K562 (cell line): ENCODE measurements around the gene PLAA. TPM values are rescaled to one million over a fixed set of nuclear protein-coding genes. Genes with fewer than 3 reads are reported as not detected.

Experiments used
- ATAC-seq: fragments of 200-7000 bp; cut with Tn5 transposase; 3 replicates; pipeline ENCODE4 v1.9.1; 2020; ENCODE audit warnings: moderate library complexity
- BruUV-seq: library from RNA; stranded (reverse); fragments of 400-500 nt; replicated peaks from 2 replicates; lab custom pipeline; 2021; lab: Mats Ljungman, UMichigan
- CTCF ChIA-PET: fragments of 300-600 bp; formaldehyde crosslinking; extraction: SDS; loops from one replicate; lab custom pipeline; 2021; ENCODE audit warnings: low intra/inter-chr PET ratio; lab: Yijun Ruan, JAX
- POLR2A ChIA-PET: fragments of 300-600, 350-650 bp; sonication (Branson Sonifier 250); formaldehyde crosslinking; extraction: SDS; loops from one replicate; lab custom pipeline; 2021; ENCODE audit warnings: antibody characterized with exemption, inconsistent platforms; lab: Yijun Ruan, JAX
- DNase-seq, 4 experiments: peaks; one replicate each; pipeline versions ENCODE4 v3.0.0 to v3.0.0-alpha.2; 2011 to 2018; ENCODE audit warnings: low spot score in 3 of 4, mixed read lengths in 3 of 4; ENCODE audit errors: extremely low read depth in 1 of 4
- FAIRE-seq: peaks from 2 replicates; lab custom pipeline; 2011; peaks lifted over from hg19 to GRCh38; lab: Jason Lieb, UNC
- H2AFZ ChIP-seq: 2 replicates; pipeline ENCODE4 v1.6.0; 2011; ENCODE audit warnings: low read depth, low read length, control low read depth, inconsistent platforms
- H3K27ac ChIP-seq: fragments of 200-600 bp; 3 replicates; pipeline ENCODE4 v1.8.0; 2011; ENCODE audit warnings: low read depth, mild to moderate bottlenecking, control low read depth, inconsistent platforms, low read length, moderate library complexity, mixed read lengths; ENCODE audit errors: extremely low read depth
- H3K27me3 ChIP-seq, 2 experiments: fragments of 300-600 bp in 1 of 2; 2 replicates in 1 of 2; 3 replicates in 1 of 2; pipeline versions ENCODE4 v1.6.0 to v1.8.0; 2011; ENCODE audit warnings: inconsistent platforms in 2 of 2, low read length in 2 of 2, mild to moderate bottlenecking in 1 of 2, mixed read lengths in 1 of 2, moderate library complexity in 1 of 2; ENCODE audit not compliant: control insufficient read depth in 2 of 2, insufficient read depth in 2 of 2
- H3K36me3 ChIP-seq: fragments of 300-600 bp; 3 replicates; pipeline ENCODE4 v1.8.0; 2011; ENCODE audit warnings: mild to moderate bottlenecking, low read length, inconsistent platforms; ENCODE audit not compliant: control insufficient read depth, insufficient read depth
- H3K4me1 ChIP-seq, 2 experiments: fragments of 200-600 bp in 1 of 2; replicated peaks in 1 of 2; 2 replicates in 1 of 2; 3 replicates in 1 of 2; pipeline versions ENCODE4 v1.5.1 to v1.8.0; 2011; ENCODE audit warnings: inconsistent platforms in 2 of 2, low read length in 2 of 2, mild to moderate bottlenecking in 1 of 2, mixed read lengths in 1 of 2, moderate library complexity in 1 of 2; ENCODE audit not compliant: control insufficient read depth in 2 of 2, insufficient read depth in 2 of 2
- H3K4me2 ChIP-seq: 2 replicates; pipeline ENCODE4 v1.6.1; 2011; ENCODE audit warnings: low read length, control low read depth, inconsistent platforms, mixed read lengths; ENCODE audit not compliant: insufficient read depth
- H3K4me3 ChIP-seq: fragments of 200-600 bp; sonication (generic), shearing (Covaris generic); 2 replicates; pipeline ENCODE4 v1.5.1; 2016; ENCODE audit warnings: control low read depth, inconsistent platforms
- H3K79me2 ChIP-seq: fragments of 200-600 bp; 3 replicates; pipeline ENCODE4 v1.8.0; 2011; ENCODE audit warnings: low read length, inconsistent platforms; ENCODE audit not compliant: control insufficient read depth, insufficient read depth
- H3K9ac ChIP-seq, 2 experiments: 2 replicates each; pipeline versions ENCODE4 v1.6.0 to v1.6.1; 2011; ENCODE audit warnings: low read depth in 2 of 2, low read length in 2 of 2, control low read depth in 1 of 2, inconsistent platforms in 1 of 2, mild to moderate bottlenecking in 1 of 2, mixed read lengths in 1 of 2; ENCODE audit not compliant: insufficient read depth in 1 of 2
- H3K9me1 ChIP-seq: one replicate; pipeline ENCODE4 v1.6.0; 2011; ENCODE audit warnings: inconsistent platforms, mild to moderate bottlenecking, low read length, moderate library complexity; ENCODE audit not compliant: control insufficient read depth, insufficient read depth
- H3K9me3 ChIP-seq: replicated peaks from 2 replicates; pipeline ENCODE4 v1.5.1; 2011; ENCODE audit warnings: low read depth, low read length, inconsistent platforms; ENCODE audit not compliant: control insufficient read depth, insufficient read depth
- H4K20me1 ChIP-seq: replicated peaks from 2 replicates; pipeline ENCODE4 v1.6.1; 2011; ENCODE audit warnings: low read length, inconsistent platforms, mixed read lengths; ENCODE audit not compliant: control insufficient read depth, insufficient read depth
- HEY1 ChIP-seq: fragments of 250-450 bp; sonication (Bioruptor Pico); IDR thresholded peaks from 2 replicates; pipeline ENCODE4 v1.5.0; 2020; ENCODE audit warnings: mild to moderate bottlenecking, moderate library complexity, borderline replicate concordance
- HMGN3 ChIP-seq: IDR thresholded peaks from 2 replicates; pipeline ENCODE4 v1.6.1; 2011; ENCODE audit warnings: borderline replicate concordance, low read depth, mild to moderate bottlenecking, mixed read lengths, low read length; ENCODE audit not compliant: insufficient read length; ENCODE audit errors: extremely low read depth
- MTA1 ChIP-seq: fragments of 450-650 bp; IDR thresholded peaks from 2 replicates; pipeline ENCODE4 v1.6.1; 2017; ENCODE audit warnings: borderline replicate concordance
- NR4A1 ChIP-seq, 2 experiments: fragments of 250-450 bp in 1 of 2; fragments of 450-650 bp in 1 of 2; sonication (Bioruptor Pico) in 1 of 2; IDR thresholded peaks; 2 replicates each; pipeline versions ENCODE4 v1.4.0 to v1.6.1; 2016 to 2020; ENCODE audit warnings: mild to moderate bottlenecking in 2 of 2, missing compliant biosample characterization in 1 of 2, missing genetic modification characterization in 1 of 2, moderate library complexity in 1 of 2
- RUNX1 ChIP-seq: sonication (generic); IDR thresholded peaks from 2 replicates; pipeline ENCODE4 v1.6.1; 2016; ENCODE audit warnings: antibody characterized with exemption, low read depth
- ZFP1 ChIP-seq: fragments of 450-650 bp; formaldehyde crosslinking; IDR thresholded peaks from 2 replicates; pipeline ENCODE4 v1.4.0; 2020; ENCODE audit warnings: mild to moderate bottlenecking, mixed read lengths
- ZNF507 ChIP-seq: conservative IDR thresholded peaks from 2 replicates; pipeline ENCODE4 v1.6.1; 2017; ENCODE audit warnings: missing genetic modification characterization, missing compliant biosample characterization
- ZNF592 ChIP-seq: fragments of 450-650 bp; IDR thresholded peaks from 2 replicates; pipeline ENCODE4 v1.6.1; 2017; ENCODE audit warnings: antibody characterized with exemption, mild to moderate bottlenecking
- WGBS: fragments of 100-300 bp; shearing (Covaris generic); methylation state at CpG from one replicate; pipeline ENCODE4 v1.1.6; 2016; ENCODE audit warnings: low coverage, mixed read lengths; ENCODE audit not compliant: insufficient coverage; ENCODE audit errors: missing lambda C conversion rate; 5-methylcytosine and 5-hydroxymethylcytosine counted together
- in situ Hi-C: fragments of 300-500 bp; cut with MboI; formaldehyde crosslinking; loops from 4 replicates; pipeline ENCODE4 v1.15.0; 2018; ENCODE audit warnings: inconsistent platforms, mixed read lengths
- intact Hi-C: fragments of 100-400 bp; cut with micrococcal nuclease; formaldehyde crosslinking; loops from 2 replicates; pipeline ENCODE4 v1.14.2; 2022
- polyA plus RNA-seq, 8 experiments: library from polyadenylated mRNA; depleted of rRNA in 4 of 8; stranded (reverse) in 5 of 8; unstranded in 3 of 8; fragments of >200 nt; fragmentation: Nextera tagmentation in 2 of 8; fragmentation: Illumina TruSeq in 1 of 8; extraction: Ambion mirVana in 2 of 8; extraction: Trizol in 1 of 8; gene quantifications; 2 replicates each; pipeline versions ENCODE4 v1.2.1 to v1.2.3, GENCODE V29; 2011 to 2014; ENCODE audit warnings: inconsistent platforms in 1 of 8, missing spikeins in 1 of 8
- total RNA-seq, 7 experiments: library from RNA; depleted of rRNA in 6 of 7; stranded (reverse); fragments of >200 nt in 6 of 7; fragmentation: Illumina TruSeq in 2 of 7; extraction: Trizol in 2 of 7; gene quantifications; 2 replicates each; pipeline versions ENCODE4 v1.2.1 to v1.2.3, GENCODE V29; 2011 to 2021; ENCODE audit warnings: low replicate concordance in 1 of 7

PLAA gene
- total and polyA plus RNA-seq, 9 of the 15 experiments (the other 6 are each of a cell fraction or from before 2014, with no cell fraction given) = 3.5 to 20.7 (median 16.6) TPM

DNA sequence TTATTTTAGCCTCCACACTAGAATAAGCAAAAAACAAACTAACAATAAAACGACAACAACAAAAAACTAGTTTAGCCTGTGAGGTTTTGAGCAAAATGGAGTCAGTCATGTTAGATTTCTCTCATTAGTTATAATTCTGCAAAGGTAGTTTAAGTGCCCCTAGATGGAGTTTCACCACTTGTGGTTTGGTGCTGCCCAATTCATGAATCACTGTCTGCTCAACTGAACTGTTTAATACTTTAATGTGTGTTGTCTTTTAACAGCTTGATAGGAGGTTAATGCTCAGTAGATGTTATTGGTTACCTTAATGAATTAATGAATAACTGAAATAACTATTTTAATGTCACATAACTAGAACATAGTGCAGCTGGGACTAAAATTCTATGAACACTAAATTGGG, 3.5 kb upstream of the PLAA start:
- ChIA-PET POLR2A (no interaction called here), CTCF (no interaction called here)
- Histone ChIP-seq H3K9me3 (no peaks in the 10 kb centered on the region), H3K4me3 (no peak overlapping the region), H3K36me3 (no peaks in the 10 kb centered on the region), H4K20me1 (no peaks in the 10 kb centered on the region), H3K9me1 (no peaks in the 10 kb centered on the region), H3K4me1 (no peaks in the 10 kb centered on the region; a peak in 2 of 5 replicates), H3K4me2 (no peak overlapping the region), H3K27ac (no peak overlapping the region)
- BruUV-seq = no TSS peak
- intact Hi-C loops = loop anchor here (10.0 kb wide), 1 partner anchor 56 kb away; the partner anchor contains the start of gene CAAP1
- no peak for FAIRE-seq
- TF ChIP-seq HMGN3 = no peak
- TF ChIP-seq ZNF592 = peak; percentile 61
- TF ChIP-seq RUNX1 = no peak
- no peak for TF ChIP-seq MTA1
- TF ChIP-seq HEY1 (CRISPR knock-in tag) = no peak
- TF ChIP-seq ZNF507 (tag) = no peak
- no peak for TF ChIP-seq ZFP1 (CRISPR knock-in tag)
- no peak for TF ChIP-seq NR4A1 (CRISPR knock-in tag; IDR thresholded peaks at IDR 0.05)
- 0 out of 2 replicates have a peak, but pooled peaks have one; percentile 31 for TF ChIP-seq NR4A1 (tag; IDR thresholded peaks at IDR 0.05)
- TF ChIP-seq, all 486 proteins: peak for 2
- WGBS = no CpG with 5 or more reads among the region's 1 CpG
- in situ Hi-C loops = no loop called here
- no peak for ATAC-seq
- no peak overlapping the region for H2AFZ ChIP-seq
- no peaks in the 10 kb centered on the region for H3K27me3 ChIP-seq
- DNase-seq = no peak
- no peak overlapping the region for H3K9ac ChIP-seq
- H3K79me2 ChIP-seq = peaks cover 15% of the 10 kb centered on the region
